Prostate gland (tissue), 2 donors: ENCODE measurements around the gene ZNF292.

Experiments
- POLR2A ChIP-seq: fragments of 450-650 bp; IDR thresholded peaks from one replicate; pipeline ENCODE4 v1.6.1; 2016; ENCODE audit warnings: antibody characterized with exemption, mild to moderate bottlenecking
- POLR2AphosphoS5 ChIP-seq: sonication (generic); formaldehyde crosslinking; IDR thresholded peaks from one replicate; pipeline ENCODE4 v1.6.1; 2017; ENCODE audit warnings: antibody characterized with exemption
- TF ChIP-seq, protein P1 (sequence below), 4 experiments: fragments of 200-600 bp in 2 of 4; fragments of 450-650 bp in 2 of 4; sonication (generic) in 2 of 4; IDR thresholded peaks; 1 replicate in 3 of 4; 2 replicates in 1 of 4; pipeline ENCODE4 v1.5.1; 2016 to 2019; ENCODE audit warnings: antibody characterized with exemption in 4 of 4, mild to moderate bottlenecking in 2 of 4, moderate library complexity in 2 of 4

GRCh38 chr6:87225511-87225910, 70.1 kb downstream of the ZNF292 start:
- TF ChIP-seq POLR2A, result no peak
- TF ChIP-seq, protein P1, sequence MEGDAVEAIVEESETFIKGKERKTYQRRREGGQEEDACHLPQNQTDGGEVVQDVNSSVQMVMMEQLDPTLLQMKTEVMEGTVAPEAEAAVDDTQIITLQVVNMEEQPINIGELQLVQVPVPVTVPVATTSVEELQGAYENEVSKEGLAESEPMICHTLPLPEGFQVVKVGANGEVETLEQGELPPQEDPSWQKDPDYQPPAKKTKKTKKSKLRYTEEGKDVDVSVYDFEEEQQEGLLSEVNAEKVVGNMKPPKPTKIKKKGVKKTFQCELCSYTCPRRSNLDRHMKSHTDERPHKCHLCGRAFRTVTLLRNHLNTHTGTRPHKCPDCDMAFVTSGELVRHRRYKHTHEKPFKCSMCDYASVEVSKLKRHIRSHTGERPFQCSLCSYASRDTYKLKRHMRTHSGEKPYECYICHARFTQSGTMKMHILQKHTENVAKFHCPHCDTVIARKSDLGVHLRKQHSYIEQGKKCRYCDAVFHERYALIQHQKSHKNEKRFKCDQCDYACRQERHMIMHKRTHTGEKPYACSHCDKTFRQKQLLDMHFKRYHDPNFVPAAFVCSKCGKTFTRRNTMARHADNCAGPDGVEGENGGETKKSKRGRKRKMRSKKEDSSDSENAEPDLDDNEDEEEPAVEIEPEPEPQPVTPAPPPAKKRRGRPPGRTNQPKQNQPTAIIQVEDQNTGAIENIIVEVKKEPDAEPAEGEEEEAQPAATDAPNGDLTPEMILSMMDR (IDR thresholded peaks at IDR 0.05), result no peak
- TF ChIP-seq POLR2AphosphoS5, result no peak
